Natural killer cell (primary cell): ENCODE measurements around the gene C1QTNF9B. TPM values are rescaled to one million over a fixed set of nuclear protein-coding genes. Genes with fewer than 3 reads are reported as not detected.
"Not testable (repeated sequence)": the region's sequence is repeated elsewhere in the genome, so short reads cannot be mapped to it uniquely, and the experiment has no call there.

ENCODE experiments used
- ATAC-seq, 3 donors: fragments of 150-1000 bp in 2 of 3; fragments of 200-7000 bp in 1 of 3; cut with Tn5 transposase; 1 replicate in 1 of 3; 2 replicates in 2 of 3; pipeline ENCODE4 v1.10.0; 2021; ENCODE audit warnings: mild to moderate bottlenecking in 2 of 3, moderate library complexity in 2 of 3
- DNase-seq, 2 donors: peaks; one replicate each; pipeline versions ENCODE4 v3.0.0 to v3.0.0-alpha.2; 2013 to 2021; ENCODE audit warnings: mixed read lengths in 1 of 2
- H3K27ac ChIP-seq: one replicate; pipeline ENCODE4 v1.5.1; 2013; ENCODE audit warnings: mild to moderate bottlenecking, low read length
- H3K27me3 ChIP-seq: one replicate; pipeline ENCODE4 v1.6.1; 2013; ENCODE audit warnings: low read length; ENCODE audit not compliant: control insufficient read depth, insufficient read depth
- H3K36me3 ChIP-seq: one replicate; pipeline ENCODE4 v1.6.1; 2013; ENCODE audit warnings: low read length; ENCODE audit not compliant: control insufficient read depth, insufficient read depth
- H3K4me1 ChIP-seq: one replicate; pipeline ENCODE4 v1.6.1; 2013; ENCODE audit warnings: low read length; ENCODE audit not compliant: control insufficient read depth, insufficient read depth
- H3K4me3 ChIP-seq: one replicate; pipeline ENCODE4 v1.5.1; 2013; ENCODE audit warnings: low read length
- H3K9me3 ChIP-seq: one replicate; pipeline ENCODE4 v1.6.1; 2013; ENCODE audit warnings: low read length; ENCODE audit not compliant: control insufficient read depth, insufficient read depth
- H3K27ac Mint-ChIP-seq, 2 donors: one replicate each; pipeline ENCODE4 v1.8.0; 2022; ENCODE audit warnings: mild to moderate bottlenecking in 2 of 2, mixed read lengths in 2 of 2, moderate library complexity in 1 of 2
- H3K27me3 Mint-ChIP-seq, 2 donors: one replicate each; pipeline ENCODE4 v1.8.0; 2022; ENCODE audit warnings: low read depth in 2 of 2, mixed read lengths in 2 of 2
- H3K36me3 Mint-ChIP-seq: one replicate; pipeline ENCODE4 v1.8.0; 2022; ENCODE audit warnings: mixed read lengths
- H3K4me1 Mint-ChIP-seq, 2 donors: one replicate each; pipeline ENCODE4 v1.8.0; 2022; ENCODE audit warnings: mixed read lengths in 2 of 2
- H3K4me3 Mint-ChIP-seq: one replicate; pipeline ENCODE4 v1.8.0; 2022; ENCODE audit warnings: mild to moderate bottlenecking, moderate library complexity, mixed read lengths
- H3K9me3 Mint-ChIP-seq, 2 donors: one replicate each; pipeline ENCODE4 v1.8.0; 2022; ENCODE audit warnings: mixed read lengths in 2 of 2
- CTCF ChIP-seq: fragments of 200-600 bp; IDR thresholded peaks from one replicate; pipeline ENCODE4 v1.8.0; 2022; ENCODE audit warnings: antibody characterized with exemption
- WGBS: methylation state at CpG from one replicate; pipeline ENCODE4 v1.1.7; 2013; ENCODE audit warnings: missing lambda C conversion rate; ENCODE audit not compliant: insufficient coverage; 5-methylcytosine and 5-hydroxymethylcytosine counted together
- intact Hi-C: fragments of 100-400 bp; cut with micrococcal nuclease; formaldehyde crosslinking; loops from one replicate; pipeline ENCODE4 v1.14.2; 2022
- total RNA-seq, 4 donors: library from RNA; stranded (reverse); fragments of 120-200 nt in 1 of 4; gene quantifications; one replicate each; pipeline versions ENCODE4 v1.2.3 to v1.2.4, GENCODE V29; 2013 to 2022

Gene C1QTNF9B
- total RNA-seq, 3 donors from 2014 or later (not counting 1 experiment from before 2014, with no cell fraction given), result not detected

DNA sequence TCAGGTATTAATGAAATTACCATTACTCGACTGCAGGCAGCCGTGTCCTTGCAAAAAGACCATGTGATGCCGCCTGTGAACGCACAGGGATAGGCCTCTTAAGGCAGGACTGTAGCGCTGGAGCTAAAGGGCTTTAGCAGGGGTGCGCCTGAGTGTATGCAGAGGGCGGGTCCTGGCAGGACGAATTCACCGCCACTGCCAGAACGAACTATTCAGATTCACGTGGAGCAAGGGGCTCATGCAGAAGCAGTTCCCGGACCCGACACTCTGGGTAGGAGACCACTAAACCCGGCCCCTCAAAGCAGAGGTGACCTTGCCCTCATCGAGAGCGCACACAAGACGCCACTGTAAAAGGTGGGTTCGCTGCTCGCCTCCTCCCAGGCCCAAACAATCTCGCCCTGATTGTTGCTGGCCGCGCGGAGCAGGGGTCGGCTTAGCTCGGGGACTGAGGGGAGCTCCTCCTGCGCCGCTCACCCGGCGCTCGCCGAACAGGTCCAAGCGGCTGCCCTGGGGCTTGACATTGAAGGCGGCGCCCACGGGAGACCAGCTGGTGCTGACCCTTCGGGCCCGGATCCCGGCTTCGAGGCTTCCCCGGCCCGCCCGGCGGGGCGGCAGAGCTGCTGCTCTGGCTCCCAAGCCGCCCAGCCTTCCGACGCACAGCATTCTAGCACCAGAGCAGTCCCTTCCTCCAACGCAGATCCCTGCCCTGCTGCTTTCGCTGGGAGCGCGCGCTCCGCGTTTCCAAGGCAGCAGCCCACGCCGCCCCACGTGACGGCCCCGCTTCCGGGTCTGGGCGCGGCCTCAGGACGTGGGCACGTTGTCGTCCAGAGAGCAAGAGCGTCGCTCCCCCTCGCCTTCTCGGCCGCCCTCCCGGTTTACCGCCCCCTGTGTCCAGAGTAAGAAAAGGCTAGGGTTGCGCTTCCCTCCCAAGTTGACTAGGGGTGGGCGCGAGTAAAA lies 8.4 kb downstream of the C1QTNF9B start, which contains the start of gene MIPEP:
MIPEP (minus strand) TSS at position 743 of the 957 bp plus-strand sequence; CDS start at position 663, 80 bp downstream.
- Histone ChIP-seq H3K4me1 (peaks cover 7% of the 10 kb centered on the region), H3K4me3 (peak within 1 kb of the TSS; percentile 68), H3K27ac (peak within 1 kb of the TSS; percentile 36), H3K9me3 (no peaks in the 10 kb centered on the region), H3K36me3 (peaks cover 5% of the 10 kb centered on the region), H3K27me3 (no peaks in the 10 kb centered on the region)
- whole genome bisulfite sequencing, result under 1% methylated on average over 74 of the region's 75 CpGs
- peak; percentile 61 for TF ChIP-seq CTCF
- intact Hi-C loops, result loop anchor here (2.0 to 5.0 kb wide), 2 partner anchors 312 to 514 kb away; no protein-coding TSS in a partner anchor
- peaks cover 2% of the 10 kb centered on the region for H3K36me3 Mint-ChIP-seq
- ATAC-seq, result peak; percentile 94 to 98 (median 97)
- H3K27me3 Mint-ChIP-seq, result no peaks in the 10 kb centered on the region
- peak; percentile 83 to 94 for DNase-seq
- peaks cover 21% of the 10 kb centered on the region in 2 donors for H3K4me1 Mint-ChIP-seq
- no peaks in the 10 kb centered on the region for H3K9me3 Mint-ChIP-seq
- peak within 1 kb of the TSS; percentile 98 for H3K4me3 Mint-ChIP-seq
- peak within 1 kb of the TSS; percentile 81 to 96 for H3K27ac Mint-ChIP-seq

- H3K36me3 Mint-ChIP-seq, H3K27ac Mint-ChIP-seq, H3K27me3 Mint-ChIP-seq, H3K9me3 Mint-ChIP-seq, H3K4me3 Mint-ChIP-seq, H3K9me3 ChIP-seq, H3K27ac ChIP-seq, ATAC-seq, H3K4me1 ChIP-seq, DNase-seq, intact Hi-C loops, H3K27me3 ChIP-seq, H3K4me3 ChIP-seq: not testable (repeated sequence)
- H3K36me3 ChIP-seq, result peaks cover 11% of the 10 kb centered on the region
- no CpG with 5 or more reads among the region's 3 CpGs for WGBS
- H3K4me1 Mint-ChIP-seq, result peaks cover 12% of the 10 kb centered on the region in 2 donors
These were observed 12.9 kb downstream of the C1QTNF9B start for GRCh38 chr13:23884361-23884760.

- Histone ChIP-seq H3K36me3 (peaks cover 11% of the 10 kb centered on the region), H3K9me3 (no peaks in the 10 kb centered on the region), H3K4me3 (no peak overlapping the region), H3K27me3 (no peaks in the 10 kb centered on the region), H3K4me1 (peaks cover under 1% of the 10 kb centered on the region), H3K27ac (no peak overlapping the region)
- H3K4me1 Mint-ChIP-seq, result peaks cover 5% of the 10 kb centered on the region in 2 donors
- H3K4me3 Mint-ChIP-seq, result no peak overlapping the region
- ATAC-seq, result no peak
- no peaks in the 10 kb centered on the region for H3K9me3 Mint-ChIP-seq
- intact Hi-C loops, result no loop called here
- 100% methylated on average over 1 of the region's 4 CpGs for WGBS
- peaks cover 9% of the 10 kb centered on the region for H3K36me3 Mint-ChIP-seq
- H3K27ac Mint-ChIP-seq, result no peak overlapping the region
- TF ChIP-seq CTCF, result no peak
- no peaks in the 10 kb centered on the region for H3K27me3 Mint-ChIP-seq
- DNase-seq, result no peak
These were observed 14.0 kb downstream of the C1QTNF9B start for GRCh38 chr13:23883255-23883654.

GRCh38 chr13:23881402-23881800 lies 15.9 kb downstream of the C1QTNF9B start:
- DNase-seq, H3K4me1 Mint-ChIP-seq, H3K9me3 ChIP-seq, H3K27ac ChIP-seq, H3K27me3 ChIP-seq, intact Hi-C loops, ATAC-seq, H3K27me3 Mint-ChIP-seq, H3K4me3 ChIP-seq, H3K4me3 Mint-ChIP-seq, H3K4me1 ChIP-seq, H3K36me3 Mint-ChIP-seq, H3K9me3 Mint-ChIP-seq, H3K27ac Mint-ChIP-seq: not testable (repeated sequence)
- 95% methylated on average over 4 of the region's 8 CpGs for WGBS
- H3K36me3 ChIP-seq, result peaks cover 17% of the 10 kb centered on the region

- WGBS, result 98% methylated on average over 8 of the region's 18 CpGs
These were observed 16.6 kb downstream of the C1QTNF9B start for GRCh38 chr13:23880493-23881401.

More at GRCh38 chr13:23880493-23881401, 16.6 kb downstream of the C1QTNF9B start:
- H3K27me3 Mint-ChIP-seq, H3K9me3 ChIP-seq, H3K27me3 ChIP-seq, H3K9me3 Mint-ChIP-seq, ATAC-seq, intact Hi-C loops, H3K4me1 ChIP-seq, H3K27ac ChIP-seq, H3K4me3 Mint-ChIP-seq, H3K4me3 ChIP-seq, H3K27ac Mint-ChIP-seq, DNase-seq, H3K4me1 Mint-ChIP-seq: not testable (repeated sequence)
- peaks cover 14% of the 10 kb centered on the region for H3K36me3 Mint-ChIP-seq
- H3K36me3 ChIP-seq, result peaks cover 17% of the 10 kb centered on the region
